Activated CD8-positive, alpha-beta memory T cell treated with anti-CD3 and anti-CD28 coated beads for 1 hour (primary cell): ENCODE data around the gene FCN2.

Source experiments
- DNase-seq, 2 donors: peaks; one replicate each; pipeline ENCODE4 v3.0.0-alpha.2; 2020; ENCODE audit warnings: low read depth in 1 of 2; ENCODE audit errors: extremely low read depth in 1 of 2

Gene FCN2

DNA sequence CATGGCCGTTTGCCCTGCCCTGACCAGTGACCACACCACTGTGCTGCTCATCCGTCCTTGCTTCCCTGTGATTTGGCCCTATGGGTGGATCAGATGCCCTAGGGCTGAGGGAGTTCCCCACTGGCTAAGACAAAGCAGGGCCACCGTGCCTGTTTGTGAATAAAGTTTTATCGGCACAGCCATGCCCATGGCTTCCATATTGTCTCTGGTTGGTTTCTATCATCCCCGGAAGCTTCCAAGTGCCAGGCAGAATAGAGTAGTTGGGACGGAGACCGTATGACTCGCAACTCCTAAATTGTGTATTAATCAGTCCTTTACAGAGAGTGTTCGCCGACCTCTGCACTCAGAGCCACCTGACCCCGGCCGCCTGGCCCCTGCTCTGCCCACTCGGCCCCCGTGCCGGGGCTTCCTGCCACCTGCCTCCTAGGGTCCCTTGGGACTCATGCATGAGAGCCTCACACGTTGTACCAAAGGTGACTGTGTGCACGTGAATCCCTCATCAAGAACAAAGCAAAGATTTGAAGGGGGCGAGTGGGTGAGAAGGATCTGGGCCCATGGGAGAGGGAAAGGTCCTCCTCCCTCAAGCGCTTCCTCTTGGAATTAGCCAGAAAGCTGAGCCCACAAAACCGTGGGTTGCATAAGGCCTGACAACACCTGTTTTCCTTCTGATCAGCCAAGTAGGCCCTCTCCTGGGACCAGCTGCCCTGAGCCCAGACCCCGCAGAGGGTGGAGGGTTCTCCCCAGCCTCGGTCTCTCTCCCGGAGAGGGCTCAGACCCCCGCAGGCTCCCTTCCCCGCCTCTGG lies 11.7 kb upstream of the FCN2 start:
- DNase-seq: no peak

DNA sequence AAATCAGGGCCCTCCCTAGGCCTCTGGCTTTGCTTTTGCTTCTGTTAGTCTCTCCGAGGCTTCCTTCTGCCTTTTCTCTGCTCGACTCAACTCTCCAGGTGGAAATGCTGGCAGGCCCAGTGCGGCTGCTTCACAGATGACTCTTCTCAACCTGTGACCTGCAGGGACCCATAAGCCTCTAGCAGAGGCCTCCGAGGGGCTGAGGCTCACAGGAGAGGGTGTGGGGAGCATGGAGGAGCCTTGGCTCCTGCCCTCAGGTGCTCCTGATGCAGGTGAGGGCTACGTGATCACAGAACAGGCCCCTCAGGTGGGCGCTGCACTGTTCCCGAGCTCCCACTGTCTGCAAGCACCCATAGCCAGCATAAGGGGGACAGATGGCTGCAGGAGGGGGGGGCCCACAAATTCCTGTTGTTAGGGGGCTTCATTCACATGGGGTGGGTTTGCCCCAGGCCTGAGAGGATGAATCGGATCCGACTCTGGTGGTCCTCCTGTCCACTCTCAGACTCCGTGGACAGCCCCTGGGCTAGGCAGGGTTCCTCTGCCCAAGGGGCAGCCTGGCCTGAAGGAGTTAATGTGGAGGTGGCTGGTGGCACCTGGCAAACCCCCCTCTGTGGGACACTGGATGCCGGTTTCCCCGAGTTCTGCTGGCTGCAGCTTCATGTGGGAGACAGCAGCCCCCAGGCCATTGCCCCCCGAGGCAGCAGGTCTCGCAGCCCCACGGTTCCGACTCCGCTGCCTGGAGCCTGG lies 10.9 kb upstream of the FCN2 start:
- no peak for DNase-seq

DNA sequence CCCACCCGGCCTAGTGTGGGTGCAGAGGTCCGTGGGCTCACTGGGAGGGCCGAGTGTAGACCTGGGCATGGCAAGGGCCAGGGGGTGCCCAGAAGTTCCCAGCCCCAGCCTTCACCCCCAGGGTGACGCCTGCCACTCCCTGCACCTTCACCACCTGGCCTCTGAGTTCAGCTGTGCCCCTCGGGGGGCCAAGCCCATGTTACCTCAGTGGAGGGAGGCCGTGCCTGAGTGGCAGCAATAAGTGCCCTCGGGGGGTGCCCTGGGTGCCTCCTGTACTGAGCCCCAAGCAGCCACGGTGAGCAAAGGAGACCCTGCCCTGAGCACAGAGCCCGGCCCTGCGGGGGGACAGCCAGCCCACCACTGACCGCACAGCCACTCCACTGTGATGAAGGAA lies 10.3 kb upstream of the FCN2 start:
- DNase-seq: no peak

DNA sequence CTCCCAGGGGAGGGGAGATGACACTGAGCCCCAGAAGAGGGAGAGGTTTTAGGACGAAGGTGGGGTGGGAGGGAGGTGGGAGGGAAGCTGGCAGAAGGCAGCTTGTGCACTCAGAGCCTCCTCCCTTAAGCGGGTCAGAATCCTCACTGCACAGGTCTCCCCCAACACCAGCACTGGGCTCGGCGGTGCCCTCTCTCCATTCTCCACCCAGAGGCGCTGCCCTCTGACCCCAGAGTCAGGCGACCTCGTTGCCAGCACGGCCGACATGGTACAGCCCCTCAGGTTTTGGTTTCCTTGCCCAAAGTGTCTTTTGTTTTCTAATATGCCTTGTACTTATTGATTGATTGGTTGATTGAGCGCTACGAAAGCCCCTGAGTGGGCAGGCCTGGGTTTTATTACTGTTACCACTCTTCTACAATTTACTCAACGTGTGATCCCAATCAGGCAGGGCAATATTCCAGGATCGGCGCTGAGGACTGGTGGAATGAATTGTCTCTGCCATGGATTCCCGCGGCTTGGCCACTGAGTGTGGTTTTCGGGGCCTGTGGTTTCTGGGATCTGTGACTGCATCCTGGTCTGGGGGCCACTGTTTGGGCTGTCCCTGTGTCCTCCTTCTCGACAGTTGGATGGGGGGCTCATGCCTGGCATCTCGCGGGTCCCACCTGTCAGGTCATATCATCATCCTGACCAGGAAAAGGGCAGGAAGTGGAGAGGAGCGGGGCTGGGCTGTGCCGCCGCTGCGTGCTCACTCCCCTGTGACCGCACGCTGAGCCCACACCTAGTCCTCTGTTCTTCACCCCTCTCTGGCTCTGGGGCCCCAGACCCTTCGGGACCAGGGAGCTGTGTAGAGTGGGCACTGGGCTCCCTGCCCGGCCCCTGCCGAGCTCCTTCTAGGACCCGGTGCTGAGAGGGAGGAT lies 9.6 kb upstream of the FCN2 start:
- no peak for DNase-seq

DNA sequence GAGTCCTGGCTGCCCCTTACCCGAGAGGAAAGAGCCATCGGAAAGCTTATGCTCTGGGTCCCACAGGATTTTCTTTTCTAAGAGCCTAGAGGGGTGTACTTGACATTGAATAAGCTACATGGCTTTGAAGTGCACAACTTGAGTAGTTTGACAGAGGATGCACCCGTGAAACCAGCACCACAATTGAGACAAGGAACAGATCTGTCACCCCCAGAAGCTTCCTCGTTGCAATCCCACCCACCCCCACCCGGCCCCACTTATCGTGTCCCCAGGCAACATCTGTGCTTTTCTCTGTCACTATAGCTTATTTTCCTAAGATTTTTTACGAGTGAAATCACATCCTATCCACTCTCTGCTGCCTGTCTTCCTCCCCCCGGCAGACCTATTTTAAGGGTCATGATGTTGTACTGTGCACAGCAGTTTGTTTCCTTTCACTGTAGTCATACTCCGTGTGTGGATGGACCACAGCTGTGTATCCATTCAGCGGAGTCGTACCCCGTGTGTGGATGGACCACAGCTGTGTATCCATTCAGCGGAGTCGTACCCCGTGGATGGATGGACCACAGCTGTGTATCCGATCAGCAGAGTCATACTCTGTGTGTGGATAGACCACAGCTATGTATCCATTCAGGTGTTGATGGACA lies 8.8 kb upstream of the FCN2 start:
- DNase-seq: no peak

DNA sequence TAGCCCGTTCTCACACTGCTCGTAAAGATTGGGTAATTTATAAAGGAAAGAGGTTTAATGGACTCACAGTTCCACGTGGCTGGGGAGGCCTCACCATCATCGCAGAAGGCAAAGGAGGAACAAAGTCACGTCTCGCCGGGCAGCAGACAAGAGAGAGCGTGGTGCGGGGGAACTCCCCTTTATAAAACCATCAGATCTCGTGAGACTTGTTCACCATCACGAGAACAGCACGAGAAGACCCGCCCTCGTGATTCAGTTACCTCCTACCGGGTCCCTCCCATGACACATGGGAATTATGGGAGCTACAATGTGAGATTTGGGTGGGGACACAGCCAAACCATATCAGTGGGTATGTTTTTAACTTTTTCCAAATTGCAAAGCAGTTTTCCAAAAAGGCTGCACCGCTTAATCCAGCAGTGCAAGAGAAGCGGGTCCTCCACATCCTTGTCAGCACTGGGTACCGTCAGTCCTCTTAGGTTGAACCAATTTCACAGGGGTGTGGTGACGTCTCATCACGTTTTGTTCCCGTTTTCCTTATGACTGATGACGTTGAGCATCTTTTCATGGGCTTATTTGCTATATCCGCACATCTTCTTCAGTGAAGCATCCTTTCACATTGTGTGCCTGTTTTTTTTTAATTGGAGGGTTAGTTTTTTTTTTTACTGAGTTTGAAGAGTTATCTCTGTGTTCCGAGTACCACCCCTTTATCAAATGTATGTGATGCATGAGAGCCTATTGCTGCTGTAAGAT lies 8.0 kb upstream of the FCN2 start:
- no peak for DNase-seq

DNA sequence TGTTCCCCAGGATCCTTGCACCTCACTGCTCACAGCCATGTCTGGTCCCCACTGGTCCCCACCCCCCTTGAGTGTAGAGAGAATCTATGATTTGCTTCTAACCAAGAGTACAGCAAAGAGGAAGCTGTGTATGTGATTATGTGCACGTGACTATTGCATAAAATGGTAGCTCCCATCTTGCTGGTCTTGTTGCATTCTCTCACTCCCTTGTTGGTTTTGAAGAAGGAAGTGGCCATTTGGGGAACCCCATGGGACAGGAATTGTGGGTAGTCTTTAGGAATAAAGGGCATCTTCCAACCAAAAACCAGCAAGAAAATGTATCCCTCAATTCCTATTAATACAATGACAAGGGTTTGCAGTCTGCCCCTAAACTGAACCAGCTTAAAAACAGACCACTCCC lies 5.2 kb upstream of the FCN2 start:
- no peak for DNase-seq

DNA sequence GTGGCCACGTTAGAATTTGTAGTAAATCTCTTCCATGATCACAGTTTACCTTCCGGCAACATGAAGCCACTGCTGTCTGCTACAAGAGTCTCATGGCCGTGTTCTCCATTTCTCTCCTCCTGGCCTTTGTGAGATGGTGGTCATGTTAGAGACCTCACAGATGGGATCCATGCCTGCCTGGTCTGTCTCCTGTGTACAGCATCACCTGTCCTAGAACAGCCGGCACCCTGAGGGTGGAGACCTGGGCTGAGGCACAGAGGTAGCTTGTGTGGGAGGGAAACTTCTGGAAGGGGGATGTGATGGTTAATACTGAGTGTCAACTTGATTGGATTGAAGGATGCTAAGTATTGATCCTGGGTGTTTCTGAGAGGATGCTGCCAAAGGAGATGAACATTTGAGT lies 3.1 kb upstream of the FCN2 start:
- no peak for DNase-seq

DNA sequence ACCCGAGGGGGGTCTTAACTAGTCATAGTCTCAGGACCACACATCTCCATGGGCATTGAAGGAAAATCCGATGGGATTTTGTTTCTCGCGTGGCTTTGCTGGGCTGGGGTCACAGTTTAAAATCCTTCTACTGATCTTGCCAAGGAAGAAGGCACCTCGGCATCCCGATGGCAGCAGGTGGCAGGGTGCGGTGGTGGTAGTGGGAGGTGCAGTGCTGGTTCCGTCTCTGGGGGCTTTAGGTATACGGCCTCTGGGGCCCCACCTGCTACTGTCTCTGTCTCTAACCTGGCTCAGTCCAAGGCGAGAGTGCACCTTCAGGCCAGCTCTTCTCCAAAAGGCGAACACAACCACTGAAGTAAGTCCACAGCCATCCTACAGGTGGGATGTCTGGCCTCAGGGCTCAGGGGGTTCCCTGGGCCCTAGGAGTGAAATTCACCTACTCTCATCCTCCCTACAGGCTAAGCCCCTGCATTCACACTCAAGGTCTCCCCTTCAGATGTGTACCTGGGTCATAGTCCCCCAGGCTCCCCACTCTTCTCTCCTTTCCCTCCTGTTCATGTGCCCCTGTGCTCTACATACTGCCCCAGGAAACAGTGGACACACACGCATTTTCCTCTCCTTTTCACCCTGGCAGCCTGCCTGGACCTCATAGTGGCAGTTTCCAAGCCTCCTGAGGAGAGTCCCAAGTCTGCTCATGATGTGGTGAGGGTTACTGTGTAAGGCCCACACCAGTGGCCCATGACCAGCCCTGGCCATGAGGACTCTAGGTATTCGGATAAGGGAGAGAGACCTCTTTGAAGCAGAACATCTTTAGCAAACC lies 736 bp upstream of the FCN2 start:
- DNase-seq: no peak

DNA sequence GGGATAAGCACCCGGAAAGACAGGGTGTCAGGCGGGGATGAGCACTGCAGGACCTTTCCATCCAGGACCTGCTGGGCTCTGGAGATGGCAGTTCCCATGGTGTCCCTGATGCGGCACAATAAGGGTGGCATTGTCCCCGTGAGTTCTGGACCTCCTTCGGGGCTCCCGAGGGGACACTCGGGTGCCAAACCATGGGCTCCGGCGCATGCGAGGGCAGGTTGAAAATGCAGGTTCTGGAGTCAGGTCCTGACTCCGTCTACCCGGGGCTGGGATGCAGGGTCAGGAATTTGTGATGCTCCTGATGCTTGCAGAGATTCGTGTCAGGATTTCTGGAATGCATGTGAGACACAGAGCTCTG lies 682 bp downstream of the FCN2 start:
- no peak for DNase-seq

DNA sequence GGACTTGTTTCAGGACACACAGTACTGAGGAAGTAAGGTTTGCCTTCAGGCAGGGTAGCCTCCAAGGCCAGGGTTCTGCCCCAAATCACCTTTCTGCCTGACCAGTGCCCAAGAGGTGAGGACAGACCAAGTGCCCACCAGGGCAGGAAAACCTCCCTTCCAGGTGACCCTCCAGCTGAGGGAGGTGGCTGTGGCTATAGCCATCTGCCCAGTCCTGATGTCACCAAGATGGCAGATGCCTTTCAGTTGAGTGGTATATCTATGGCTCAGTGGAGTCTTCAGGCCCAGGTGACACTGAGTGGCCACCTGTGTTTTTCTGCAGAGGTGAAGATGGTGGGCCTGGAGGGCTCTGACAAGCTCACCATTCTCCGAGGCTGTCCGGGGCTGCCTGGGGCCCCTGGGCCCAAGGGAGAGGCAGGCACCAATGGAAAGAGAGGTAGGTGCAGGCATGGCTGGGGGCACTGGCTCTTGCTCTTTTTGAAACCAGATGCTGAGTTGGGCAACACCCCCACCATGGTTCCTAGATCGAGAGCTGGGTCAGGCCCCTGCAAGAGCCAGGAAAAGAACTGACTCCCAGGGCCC lies 1.7 kb downstream of the FCN2 start:
- DNase-seq: no peak

DNA sequence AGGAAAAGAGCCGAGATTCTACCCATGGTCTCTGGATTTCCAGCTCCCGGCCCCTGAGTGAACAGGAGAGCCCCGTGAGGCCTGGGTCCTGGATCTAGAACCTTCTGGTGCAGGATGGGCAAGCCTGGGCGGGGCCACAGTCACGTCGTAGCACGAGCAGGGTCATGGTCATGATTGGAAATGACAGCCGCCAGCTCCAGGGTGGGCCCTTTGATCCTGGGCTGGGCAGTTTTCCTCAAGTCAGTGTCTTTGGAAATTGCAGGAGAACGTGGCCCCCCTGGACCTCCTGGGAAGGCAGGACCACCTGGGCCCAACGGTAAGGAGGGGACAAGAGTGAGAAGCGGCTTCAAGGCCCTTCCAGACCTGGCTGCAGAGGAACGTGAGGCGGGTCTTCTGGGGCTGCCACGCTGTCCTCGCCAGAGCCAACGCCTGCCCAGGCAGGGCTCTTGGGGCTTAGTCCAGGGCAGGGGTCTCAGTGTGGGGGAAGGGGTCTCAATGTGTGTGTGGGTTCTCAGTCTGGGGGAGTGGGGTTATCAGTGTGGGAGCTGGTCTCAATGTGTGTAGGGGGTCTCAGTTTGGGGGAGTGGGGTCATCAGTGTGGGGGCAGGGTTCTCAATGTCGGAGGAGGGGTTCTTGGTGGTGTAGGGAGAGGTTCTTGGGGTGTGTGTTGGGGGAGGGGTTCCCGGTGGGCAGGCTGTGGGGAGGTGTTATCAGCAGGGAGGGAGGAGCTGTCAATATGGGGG lies 2.6 kb downstream of the FCN2 start:
- DNase-seq: no peak

DNA sequence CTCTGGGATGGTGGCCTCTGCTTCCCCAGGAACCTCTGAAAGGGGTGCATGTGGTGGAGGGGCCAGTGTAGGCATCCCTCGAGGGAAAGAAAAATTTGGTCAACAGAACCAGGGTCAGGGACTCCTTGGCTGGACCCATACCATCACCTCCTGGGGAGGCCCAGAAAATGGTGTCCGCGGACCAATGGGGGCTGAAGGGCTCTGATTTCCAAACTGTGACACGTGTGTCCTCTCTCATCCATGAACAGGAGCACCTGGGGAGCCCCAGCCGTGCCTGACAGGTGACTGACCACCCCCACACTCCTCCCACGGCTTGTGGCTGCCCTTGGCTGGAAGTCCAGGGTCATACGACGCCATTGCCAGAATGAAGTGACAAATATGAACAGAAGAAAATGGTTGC lies 3.9 kb downstream of the FCN2 start:
- DNase-seq: no peak

DNA sequence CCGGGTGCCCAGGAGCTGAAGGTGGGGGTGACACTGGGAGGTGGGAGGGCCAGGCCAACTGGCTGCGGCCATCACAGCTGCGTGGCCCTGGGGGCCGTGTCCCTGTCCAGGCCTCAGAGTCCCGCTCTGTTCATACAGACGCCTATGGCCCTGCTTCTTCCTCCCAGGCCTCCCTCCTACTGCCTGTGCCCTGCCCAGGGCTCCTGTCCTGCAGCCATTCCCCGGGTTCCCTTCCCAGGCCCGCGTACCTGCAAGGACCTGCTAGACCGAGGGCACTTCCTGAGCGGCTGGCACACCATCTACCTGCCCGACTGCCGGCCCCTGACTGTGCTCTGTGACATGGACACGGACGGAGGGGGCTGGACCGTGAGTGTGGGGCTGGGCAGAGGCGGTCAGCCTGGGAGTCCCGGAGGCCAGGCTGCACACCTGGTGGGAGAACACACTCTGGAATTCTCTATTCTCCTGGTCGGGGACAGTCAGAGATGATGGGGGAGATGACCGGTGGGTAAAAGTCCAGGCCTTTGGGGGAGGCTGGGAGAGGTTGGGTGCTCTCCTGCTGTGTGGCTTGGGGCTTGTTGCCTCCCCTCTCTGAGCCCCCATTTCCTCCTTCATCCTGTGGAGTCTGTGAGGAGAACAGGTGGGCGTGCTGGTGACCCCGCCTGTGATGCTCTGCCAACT lies 4.5 kb downstream of the FCN2 start:
- DNase-seq: no peak

DNA sequence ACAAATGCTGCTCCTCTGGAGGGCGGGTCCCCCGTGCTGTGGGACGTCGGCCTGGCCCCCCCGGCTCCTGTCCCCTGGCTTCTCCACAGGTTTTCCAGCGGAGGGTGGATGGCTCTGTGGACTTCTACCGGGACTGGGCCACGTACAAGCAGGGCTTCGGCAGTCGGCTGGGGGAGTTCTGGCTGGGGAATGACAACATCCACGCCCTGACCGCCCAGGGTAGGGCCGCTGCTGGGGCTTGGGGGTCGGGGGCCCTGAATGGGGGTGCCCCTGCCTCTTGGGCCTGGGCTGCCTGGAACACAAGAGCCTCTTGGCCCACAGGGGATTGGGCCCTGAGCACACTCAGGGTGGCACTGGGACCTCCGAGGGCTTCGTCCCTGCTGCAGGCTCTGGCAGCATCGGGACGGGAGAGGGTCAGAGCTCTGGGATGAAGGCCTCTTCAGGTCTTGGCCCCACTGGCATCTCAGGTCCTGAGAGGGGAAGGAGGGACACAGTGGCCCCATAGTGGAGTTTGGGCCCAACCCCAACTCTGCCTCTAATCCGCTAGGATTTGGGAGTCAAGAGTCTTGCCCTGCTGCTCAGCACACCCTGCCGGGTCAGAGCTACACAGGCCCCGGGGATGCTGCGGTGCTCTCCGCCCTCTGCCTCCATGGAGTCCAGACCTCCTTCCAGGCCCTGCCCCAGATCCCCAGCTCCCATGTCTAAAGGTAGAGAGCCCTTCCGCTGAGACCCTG lies 5.2 kb downstream of the FCN2 start:
- no peak for DNase-seq

DNA sequence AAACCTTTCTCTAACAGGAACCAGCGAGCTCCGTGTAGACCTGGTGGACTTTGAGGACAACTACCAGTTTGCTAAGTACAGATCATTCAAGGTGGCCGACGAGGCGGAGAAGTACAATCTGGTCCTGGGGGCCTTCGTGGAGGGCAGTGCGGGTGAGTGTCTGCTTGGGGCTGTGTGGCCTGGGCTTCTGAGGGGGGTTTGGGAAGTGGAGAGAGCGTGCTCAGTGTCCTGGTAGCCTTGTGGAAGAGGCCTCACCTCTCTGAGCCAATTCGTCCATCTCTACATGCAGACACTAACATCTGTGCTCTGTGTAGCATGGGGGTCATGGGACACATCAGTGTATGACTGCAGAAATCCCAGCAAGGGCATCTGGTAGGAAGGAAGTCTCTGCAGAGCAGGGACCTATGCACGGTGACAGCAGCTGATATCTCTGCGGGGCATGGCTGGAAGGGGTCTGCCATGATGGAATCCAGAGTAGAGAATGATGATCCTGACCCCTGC lies 5.9 kb downstream of the FCN2 start:
- no peak for DNase-seq

DNA sequence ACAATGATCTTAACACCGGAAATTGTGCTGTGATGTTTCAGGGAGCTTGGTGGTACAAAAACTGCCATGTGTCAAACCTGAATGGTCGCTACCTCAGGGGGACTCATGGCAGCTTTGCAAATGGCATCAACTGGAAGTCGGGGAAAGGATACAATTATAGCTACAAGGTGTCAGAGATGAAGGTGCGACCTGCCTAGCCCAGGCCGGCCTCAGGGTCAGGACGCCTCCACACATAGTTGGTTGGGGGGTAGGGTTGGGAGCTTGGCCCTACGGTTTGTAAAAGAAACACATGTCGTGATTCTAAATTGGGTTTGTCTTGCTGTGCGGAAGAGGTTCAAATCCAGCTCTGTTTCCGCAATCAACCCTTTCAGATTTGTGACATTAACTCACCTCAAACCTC lies 6.6 kb downstream of the FCN2 start:
- no peak for DNase-seq
